ENCODE data around the gene SPSB1.

The SPSB1 gene

DNA sequence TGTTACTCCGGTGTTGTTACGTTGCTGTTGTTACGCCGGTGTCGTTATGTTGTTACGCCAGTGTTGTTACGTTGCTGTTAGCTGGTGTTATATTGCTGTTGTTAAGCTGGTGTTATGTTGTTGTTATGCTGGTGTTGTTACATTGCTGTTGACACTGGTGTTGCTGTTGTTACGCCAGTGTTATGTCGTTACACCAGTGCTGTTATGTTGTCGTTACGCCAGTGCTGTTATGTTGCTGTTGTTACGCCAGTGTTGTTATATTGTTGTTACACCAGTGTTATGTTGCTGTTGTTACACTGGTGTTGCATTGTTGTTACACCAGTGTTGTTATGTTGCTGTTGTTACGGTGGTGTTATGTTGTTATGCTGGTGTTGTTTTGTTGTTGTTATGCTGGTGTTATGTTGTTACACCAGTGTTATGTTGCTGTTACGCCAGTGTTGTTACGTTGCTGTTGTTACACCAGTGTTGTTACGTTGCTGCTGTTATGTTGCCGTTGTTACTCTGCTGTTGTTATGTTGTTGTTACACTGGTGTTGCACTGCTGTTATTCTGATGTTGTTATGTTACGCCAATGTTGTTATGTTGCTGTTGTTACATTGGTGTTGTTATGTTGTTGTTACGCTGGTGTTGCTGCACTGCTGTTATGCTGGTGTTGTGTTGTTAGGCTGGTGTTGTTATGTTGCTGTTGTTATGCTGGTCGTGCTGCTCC is 32.5 kb upstream of the SPSB1 start:
- no peak for DNase-seq (ENCODE audit: low read depth)

DNA sequence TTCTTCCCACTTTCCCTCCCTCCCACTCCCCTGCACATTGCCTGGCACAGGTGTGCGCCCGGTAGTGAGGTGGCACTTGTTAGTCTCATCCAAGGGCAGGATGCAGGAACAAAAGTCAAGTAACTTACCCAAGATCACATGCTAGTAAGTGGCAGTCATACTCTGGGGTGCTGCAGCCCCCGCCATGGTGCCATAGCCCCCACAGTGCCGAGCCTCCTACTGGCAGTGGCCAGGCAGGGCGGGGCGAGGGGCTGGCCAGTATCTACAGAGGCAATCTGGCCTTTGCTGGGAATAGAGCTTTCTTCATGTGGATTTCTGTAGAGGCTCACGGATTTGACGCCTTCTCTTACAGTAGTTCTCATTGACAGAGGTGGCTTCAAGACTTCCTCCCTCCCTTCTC is 31.2 kb upstream of the SPSB1 start:
- no peak for DNase-seq (ENCODE audit: low read depth)

DNA sequence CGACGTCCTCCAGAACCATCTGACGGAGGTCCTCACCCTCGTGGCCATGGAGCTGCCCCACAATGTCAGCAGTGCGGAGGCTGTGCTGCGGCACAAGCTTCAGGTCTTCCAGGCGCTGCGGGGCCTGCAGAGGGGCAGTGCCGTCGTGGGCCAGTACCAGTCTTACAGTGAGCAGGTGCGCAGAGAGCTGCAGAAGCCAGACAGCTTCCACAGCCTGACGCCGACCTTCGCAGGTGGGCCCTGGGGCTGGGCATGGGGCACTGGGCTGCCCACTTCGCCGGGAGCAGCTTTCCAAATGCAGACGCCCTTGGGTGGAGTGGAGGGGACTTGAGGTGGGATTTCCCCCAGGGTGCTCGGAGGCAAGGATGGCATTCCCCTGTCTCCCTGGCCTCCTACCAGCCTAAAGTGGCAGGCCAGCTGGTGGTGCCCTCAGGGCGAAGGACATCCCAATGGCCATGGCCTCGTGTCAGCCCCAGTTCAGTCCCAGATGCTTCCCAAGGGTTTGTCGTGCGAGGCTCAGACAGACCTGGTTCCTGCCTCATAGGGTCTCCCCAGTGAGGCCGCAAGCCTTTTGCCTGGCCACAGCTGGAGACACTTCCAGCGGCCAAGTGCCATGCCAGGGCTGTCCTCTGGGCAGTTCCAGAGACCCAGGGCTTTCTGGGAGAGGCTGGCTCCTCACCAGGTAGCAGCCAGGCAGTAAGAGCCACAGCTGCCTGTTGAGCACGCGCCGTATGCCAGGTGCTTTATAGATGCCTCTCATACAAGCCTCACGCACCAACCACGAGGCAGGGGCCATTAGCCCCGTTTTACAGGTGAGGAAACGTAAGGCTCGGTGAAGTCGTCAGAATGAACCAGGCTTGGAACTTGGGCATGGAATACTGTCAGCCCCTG is 30.4 kb upstream of the SPSB1 start:
- DNase-seq (ENCODE audit: low read depth) = no peak

DNA sequence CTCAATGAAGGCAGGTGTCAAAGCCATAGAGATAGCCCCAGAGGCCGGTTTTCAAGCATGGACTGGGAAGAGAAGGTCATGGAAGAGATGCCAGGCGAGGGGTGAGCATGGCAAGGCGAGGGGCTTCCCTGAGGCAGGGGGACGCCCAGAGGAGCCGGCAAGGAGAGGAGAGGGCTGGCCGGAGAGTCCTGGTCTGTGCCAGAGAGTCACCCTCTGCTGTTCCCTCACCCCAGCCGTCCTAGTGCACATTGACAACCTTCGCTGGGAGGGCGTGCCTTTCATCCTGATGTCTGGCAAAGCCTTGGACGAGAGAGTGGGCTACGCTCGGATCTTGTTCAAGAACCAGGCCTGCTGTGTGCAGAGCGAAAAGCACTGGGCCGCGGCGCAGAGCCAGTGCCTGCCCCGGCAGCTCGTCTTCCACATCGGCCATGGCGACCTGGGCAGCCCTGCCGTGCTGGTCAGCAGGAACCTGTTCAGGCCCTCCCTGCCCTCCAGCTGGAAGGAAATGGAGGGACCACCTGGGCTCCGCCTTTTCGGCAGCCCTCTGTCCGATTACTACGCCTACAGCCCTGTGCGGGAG is 29.3 kb upstream of the SPSB1 start:
- no peak for DNase-seq (ENCODE audit: low read depth)

DNA sequence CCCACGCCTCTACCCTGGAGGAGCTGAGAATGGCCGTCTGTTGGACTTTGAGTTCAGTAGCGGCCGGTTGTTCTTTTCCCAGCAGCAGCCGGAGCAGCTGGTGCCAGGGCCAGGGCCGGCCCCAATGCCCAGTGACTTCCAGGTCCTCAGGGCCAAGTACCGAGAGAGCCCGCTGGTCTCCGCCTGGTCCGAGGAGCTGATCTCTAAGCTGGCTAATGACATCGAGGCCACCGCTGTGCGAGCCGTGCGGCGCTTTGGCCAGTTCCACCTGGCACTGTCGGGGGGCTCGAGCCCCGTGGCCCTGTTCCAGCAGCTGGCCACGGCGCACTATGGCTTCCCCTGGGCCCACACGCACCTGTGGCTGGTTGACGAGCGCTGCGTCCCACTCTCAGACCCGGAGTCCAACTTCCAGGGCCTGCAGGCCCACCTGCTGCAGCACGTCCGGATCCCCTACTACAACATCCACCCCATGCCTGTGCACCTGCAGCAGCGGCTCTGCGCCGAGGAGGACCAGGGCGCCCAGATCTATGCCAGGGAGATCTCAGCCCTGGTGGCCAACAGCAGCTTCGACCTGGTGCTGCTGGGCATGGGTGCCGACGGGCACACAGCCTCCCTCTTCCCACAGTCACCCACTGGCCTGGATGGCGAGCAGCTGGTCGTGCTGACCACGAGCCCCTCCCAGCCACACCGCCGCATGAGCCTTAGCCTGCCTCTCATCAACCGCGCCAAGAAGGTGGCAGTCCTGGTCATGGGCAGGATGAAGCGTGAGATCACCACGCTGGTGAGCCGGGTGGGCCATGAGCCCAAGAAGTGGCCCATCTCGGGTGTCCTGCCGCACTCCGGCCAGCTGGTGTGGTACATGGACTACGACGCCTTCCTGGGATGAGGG is 28.5 kb upstream of the SPSB1 start:
- DNase-seq (ENCODE audit: low read depth) = no peak

DNA sequence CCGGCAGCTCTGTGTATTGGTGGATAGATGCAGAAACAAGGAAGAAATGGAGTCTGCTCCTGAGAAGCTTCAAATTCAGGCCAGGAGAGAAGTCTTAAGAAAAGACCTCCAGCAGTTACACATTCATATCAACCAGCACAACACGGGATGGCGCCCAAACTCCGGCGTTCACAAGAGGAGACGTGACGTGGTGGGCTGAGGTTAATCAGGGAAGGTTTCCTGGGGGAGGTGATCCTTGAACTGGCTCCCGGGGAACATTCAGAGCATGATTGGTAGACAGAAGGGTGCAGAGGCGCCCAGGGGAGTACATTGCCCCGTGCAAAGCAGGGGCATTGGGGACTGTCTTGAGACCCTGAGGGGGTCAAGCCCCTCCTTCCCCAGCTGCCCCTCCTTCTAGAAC is 27.7 kb upstream of the SPSB1 start:
- DNase-seq (ENCODE audit: low read depth) = no peak

DNA sequence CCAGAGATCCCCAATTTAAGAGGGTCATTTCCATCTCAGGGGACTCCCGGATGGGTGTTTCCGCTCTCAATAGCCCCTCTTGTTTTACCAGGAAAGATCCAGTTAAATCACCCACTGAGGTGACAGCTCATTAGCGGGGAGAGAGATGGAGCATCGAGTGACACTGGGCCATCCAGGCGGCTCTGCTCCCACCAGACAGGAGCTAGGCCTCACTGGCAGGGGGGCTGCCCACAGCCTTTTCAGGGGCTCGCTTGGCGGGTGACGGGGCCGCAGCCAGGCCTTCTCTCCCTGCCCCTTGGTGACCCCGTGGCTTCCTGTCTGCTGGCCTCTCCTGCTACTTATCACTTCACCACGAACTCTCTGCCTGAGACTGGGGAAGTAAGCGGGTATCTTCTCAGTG is 26.7 kb upstream of the SPSB1 start:
- DNase-seq (ENCODE audit: low read depth) = no peak

DNA sequence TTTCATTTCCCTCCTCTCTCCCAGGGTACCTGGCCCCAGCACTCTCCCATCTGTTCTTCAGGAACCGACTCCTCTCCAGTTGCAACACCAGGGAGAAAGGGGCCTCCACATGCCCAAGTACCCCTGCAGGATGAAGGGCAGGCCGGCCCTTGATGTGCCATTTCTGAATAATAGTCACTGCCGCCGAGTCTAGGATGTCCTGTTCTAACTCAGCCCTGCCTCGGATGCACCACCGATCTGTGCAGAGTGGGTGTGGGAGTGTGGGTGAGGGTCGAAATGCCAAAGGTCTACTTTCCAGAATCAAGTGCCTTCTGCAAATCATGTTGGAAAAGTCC is 25.4 kb upstream of the SPSB1 start:
- no peak for DNase-seq (ENCODE audit: low read depth)

DNA sequence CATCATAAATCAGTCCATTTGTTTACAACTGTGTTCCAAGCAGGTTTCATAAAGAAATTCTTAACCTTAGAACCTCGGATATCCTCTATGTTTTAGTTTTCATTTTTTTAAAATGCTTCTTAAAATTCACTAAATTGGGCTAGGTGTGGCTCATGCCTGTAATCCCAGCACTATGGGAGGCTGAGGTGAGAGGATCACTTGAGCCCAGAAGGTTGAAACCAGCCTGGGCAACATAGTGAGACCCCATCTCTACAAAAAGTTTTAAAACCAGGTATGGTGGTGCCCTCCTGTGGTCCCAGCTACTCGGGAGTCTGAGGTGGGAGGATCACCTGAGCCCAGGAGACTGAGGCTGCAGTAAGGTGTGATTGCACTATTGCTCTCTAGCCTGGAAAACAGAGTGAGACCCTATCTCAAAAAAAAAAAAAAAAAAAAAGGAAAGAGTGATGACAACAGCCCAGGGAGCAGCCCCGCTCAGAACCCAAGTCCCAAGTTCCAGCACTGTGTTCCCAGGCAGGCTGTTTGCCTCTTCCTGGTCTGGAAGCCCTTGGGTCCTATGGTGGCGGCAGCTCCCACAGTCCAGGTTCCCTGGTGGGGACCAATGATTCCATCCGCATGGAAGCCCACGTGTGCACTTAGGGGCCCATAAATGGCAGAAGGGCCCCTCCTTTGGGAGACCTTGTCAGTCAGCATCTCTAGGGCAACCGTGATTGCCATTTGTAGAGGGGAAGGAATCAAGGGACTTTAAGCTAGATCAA is 24.7 kb upstream of the SPSB1 start:
- DNase-seq (ENCODE audit: low read depth) = no peak

DNA sequence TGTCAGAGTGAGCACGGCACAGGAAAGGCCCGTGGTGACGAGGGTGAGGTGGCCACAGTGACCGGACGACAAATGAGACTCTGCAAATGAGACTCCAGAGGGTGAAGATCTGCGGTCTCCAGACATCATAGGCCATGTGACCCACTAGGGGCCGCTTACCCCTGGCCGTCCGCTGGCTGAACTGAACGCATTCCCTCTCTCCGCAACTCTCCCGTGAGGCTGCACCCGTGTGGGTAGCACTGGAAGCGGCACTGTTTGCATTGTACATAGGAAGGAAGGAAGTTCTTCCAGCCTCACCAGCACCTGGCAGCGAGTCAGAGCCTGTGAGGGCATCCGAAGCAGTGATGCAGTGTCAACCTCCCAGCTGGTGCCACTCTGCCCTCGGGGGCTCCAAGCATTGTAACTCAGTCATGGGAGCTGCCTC is 23.6 kb upstream of the SPSB1 start:
- no peak for DNase-seq (ENCODE audit: low read depth)

DNA sequence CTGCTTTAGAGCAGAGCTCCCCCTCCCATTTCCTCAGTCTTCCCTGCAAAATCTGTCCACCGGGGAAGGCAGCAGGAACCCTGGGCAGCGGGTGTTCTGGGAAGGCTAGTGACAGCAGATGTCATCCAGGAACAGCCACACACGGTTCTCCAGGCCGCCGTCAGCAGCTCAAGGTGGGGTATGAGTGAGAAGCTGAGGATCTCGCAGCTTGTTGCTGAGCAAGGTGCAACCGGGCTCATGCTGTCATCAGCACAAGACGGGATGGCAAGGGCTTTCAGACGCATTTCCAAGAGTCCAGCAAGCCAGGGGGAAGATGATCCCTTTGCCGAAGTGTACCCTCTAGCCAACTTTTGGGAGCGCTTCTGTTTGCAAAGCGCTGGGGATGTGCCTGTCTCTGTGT is 23.0 kb upstream of the SPSB1 start:
- no peak for DNase-seq (ENCODE audit: low read depth)

DNA sequence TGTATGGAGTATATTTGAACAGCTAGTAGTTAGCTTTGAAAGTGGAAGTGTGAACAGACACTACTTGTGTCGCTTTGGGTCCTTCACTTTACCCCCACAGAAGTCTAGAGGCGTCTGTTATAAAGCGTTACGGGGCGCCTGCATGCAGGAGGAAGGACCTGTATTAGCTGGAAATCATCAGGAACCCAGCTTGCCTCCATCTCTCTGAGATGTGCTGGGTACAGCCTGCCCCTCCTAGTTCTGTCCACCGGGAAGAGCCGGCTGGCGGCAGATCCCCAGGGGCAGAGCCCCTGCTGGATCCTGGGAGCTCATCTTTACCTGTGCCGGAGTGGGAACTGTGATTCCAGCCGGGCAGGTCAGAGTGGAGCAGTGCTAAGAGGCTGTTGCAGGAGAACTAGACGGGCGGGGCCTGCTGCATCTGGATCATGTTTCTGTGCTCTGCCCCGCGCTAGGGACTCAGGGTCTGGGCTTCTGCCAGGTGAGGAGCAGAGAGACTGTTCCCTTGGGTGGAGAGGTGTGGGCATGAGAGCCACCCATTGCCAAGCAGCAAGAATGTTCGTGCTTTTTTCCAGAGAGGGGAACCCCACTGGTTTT is 22.3 kb upstream of the SPSB1 start:
- no peak for DNase-seq (ENCODE audit: low read depth)

DNA sequence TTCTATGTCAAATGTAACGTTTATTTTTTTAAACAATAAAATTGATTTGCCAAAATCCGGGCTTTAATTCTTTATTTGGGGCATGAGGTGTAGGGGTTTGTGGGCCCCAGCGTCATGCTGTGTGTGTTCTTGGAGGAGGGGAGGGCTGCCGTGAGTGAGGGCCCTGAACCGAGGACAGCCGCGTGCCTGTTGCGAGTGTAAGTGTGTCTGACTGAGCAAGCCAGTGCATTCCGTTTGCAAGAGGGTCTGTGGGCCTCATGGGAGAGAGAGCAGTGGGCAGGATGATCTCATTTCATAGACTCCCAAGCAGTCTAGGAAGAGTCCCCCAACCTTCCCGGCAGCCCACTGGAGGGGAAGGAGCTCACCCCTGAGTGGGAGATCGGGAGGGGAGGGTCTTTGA is 21.4 kb upstream of the SPSB1 start:
- DNase-seq (ENCODE audit: low read depth) = no peak

DNA sequence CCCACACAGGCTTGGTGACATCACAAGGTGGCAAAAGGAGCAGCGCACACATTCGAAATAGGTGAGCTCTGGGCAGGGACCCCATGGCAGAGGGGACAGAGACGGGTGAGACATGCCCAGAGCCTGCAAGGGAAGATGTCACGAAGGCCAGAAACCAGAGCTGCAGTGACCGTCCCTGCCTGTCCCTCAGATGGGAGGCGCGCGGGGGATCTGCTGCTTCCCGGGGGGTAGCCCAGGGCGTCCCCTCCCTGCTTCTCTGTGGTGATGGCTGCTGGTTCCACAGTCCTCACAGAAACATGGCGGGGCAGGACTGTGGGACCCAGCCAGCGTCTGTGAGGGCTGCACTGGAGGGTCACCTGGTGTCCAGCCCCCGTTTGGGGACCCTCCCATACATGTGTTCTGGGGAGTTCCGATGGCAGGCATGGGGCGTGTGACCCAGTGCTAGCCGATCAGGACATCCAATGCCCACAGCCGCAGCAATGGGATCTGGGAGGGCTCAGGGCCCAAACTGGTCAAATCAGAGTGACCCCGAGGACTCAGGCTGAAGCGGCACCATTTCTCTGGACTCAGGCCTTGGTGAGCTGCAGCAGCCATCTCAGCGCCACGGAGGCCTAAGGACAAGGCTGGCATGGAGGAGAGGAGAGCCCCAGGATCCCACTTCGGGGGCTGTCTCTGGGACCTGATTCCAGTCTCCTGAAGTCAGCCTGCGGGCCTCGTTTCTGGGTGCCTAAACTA is 20.7 kb upstream of the SPSB1 start:
- DNase-seq (ENCODE audit: low read depth) = no peak

DNA sequence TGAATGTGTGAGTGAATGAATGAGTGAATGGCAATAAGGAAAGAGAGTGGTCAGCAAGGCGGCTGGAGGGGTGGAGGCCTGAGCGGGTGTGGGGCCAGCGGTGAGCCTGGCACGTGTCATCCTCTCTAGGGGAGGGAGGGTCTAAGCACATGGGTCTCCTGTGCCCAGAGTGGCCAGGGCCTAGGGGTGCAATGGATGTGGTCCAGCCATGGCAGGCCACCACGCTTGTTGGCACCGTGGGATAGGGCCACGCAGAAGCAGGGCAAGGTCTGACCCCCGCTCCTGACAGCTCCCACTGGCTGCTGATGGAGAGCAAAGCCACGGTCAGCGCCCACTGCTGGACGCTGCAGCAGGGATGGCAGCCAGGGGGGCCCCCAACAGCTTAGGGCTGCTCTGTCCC is 19.5 kb upstream of the SPSB1 start:
- no peak for DNase-seq (ENCODE audit: low read depth)

DNA sequence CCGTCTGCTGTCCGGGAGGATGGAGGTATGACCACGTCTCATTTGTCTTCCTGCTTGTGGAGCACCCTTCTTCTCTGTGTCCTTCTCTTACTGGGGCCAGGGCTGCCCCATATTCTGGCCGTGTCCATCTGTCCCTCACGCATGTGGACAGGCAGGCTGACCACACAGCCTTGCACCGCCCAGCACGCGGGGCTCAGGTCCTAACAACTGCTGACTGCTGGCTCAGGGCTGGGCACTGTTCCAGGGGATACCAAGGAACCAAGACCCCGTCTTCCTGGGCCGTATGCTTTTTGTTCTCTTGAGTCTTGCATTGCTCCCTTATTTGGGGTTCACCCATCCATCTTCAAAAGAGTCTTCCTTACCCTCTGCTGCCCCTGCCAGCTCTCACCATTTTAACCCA is 17.5 kb upstream of the SPSB1 start:
- no peak for DNase-seq (ENCODE audit: low read depth)

DNA sequence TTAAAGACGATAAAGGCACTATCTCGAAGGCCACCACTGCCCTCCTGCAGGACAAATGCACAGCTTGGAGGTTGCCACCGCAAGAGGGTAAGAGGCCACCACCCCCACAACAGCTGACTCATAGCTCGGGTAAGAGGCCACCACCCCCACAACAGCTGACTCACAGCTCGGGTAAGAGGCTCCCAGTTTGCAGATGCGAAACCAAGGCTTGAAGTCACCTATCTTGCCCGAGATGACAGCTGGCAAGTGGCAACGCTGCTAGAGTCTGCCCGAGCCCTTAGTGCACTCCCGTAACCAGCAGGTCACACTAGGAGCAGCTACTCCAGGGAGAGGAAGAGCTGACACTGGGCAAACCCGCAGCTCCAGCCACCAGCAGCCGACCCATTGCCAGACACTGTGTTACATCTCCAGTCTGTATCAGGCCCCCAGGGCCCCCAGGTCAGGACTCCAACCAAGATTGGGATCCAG is 17.1 kb upstream of the SPSB1 start:
- no peak for DNase-seq (ENCODE audit: low read depth)

DNA sequence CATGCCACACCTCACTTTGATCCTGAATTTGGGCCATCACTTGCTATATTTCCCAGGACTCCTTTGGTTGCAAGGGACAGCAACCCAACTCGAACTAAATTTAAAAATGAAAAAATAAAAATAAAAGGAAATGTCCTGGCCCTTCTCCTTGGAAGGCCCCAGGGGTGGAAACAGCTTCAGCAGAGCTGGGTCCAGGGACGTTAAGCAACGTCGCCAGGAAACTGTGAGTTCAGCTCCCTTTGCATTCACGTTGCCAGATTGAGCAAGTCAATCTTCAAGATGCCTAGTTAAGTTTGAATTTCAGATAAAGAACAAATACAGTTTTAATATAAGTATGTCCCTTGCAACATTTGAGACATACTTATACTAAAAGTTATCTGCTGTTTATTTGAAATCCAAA is 14.6 kb upstream of the SPSB1 start:
- no peak for DNase-seq (ENCODE audit: low read depth)

DNA sequence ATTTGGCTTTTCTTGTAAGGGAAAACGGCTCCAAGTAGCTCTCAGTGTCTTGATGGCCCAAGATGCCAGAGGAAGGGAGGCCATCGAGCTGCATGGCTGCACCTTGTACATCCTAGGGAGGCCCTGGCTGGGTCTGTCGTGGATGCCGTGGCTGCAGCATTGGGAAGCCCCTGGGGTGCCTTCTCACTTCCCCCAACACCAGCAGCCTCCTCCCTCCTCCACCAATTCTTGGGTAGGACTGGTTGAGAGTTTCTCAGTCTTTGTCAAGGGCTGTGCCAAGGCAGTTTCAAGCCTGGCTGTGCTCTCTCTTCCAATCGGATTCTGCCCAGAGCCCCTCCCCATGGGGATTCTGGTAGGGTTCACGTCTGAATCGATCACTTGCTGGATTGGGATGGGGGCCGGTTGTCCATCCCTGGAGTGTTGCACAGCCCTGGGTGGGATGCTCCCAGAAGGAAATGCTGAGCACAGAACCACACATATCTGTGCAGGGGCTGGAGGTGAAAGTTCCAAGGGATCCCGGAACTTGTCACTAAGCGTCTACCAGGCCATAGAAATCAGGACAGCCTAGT is 14.0 kb upstream of the SPSB1 start:
- DNase-seq (ENCODE audit: low read depth) = no peak
